Right kidney (tissue), 1 donor: ENCODE data around the gene GALNS.

Source experiments
- DNase-seq: peaks from one replicate; pipeline ENCODE4 v3.0.0-alpha.2; 2016

The GALNS gene

DNA sequence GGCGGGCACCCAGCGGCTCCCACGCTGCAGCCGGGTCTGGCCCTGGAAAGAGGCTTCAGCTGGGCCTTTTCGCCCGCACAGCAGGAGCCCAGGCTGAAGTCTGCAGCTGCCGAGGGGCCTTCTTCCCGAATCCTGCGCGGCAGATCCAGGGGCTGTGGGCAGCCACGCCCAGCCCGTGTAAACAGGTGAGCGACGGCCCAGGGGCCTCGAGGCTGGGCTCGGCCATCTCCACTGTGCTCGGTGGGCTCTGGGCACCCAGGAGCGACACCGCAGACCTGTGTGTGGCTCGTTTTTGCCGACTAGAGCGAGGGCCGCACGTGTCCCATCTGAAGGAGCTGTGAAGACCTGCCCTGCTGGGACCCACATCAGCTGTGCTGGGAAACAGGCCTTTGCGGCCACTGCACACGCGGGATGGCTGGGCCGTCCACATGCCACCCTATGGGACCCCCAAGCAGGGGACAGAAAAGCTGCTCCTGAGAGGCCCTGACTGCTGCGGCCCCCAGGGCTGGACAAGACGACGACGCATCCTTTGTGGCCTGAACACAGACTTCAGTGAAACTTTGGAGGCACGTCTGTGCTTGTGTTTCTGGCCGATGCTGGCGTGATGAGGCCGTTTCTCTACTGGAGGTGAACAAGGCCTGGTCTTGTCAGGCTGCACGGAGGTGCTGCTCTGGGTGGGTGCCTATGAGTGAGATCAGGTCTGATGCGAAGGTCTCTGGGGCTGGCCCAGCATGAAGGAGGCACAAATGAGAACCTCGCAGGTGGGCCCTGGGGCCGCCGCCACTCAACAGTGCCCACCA is 39.8 kb downstream of the GALNS start:
- DNase-seq = no peak

DNA sequence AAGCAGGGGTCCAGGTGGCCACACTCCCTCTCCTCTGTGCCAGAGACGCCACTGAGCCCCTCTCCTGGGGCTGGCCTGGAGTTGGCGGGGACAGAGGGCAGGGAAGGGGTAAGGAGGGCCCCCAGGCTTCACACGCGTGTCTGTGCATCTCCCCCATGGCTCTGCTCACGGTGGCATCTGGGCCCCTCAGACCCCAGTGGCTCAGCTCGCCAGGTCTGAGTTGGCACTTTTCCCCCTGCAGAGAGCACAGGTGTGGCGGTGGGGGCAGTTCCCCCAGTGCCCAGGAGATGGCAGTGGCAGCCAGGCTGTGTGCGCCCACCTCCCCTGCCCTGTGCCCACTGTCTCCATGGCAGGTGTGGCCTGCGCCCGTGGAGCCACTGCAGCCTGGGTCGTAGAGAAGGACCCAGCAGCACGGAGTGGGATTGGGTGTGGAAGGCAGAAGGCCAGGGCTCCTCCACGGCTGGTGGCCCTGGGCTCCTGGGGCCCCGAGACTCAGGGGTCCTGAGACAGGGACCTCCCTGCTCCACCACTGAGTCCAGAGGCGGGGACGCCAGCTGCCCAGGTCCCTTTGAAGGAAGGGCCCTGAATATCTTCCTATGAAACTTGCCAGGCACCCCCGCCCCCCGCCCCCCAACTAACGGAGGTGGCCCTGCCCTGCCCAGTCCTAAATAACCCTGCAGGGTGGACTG is 40.7 kb downstream of the GALNS start:
- DNase-seq = peak; percentile 43

DNA sequence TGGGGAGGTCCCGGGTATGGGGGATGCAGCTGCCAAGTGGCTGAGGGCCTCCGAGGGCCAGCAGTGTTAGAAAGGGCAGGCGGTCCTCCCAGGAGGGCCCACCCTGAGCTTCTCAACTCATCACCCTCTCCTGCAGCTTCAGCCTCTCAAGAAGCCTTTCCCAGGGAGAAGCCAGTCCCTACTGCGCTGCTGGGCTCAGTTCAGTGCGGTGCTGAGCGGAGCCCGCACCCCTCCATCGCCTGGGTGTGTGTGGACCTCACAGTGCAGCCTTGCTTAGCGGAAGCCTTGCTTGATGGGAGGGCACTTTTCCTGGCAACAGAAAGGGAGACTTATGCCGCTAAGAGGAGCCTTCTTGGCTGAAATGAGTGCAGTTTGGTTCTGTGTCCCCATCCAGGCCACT is 41.5 kb downstream of the GALNS start:
- DNase-seq = no peak

DNA sequence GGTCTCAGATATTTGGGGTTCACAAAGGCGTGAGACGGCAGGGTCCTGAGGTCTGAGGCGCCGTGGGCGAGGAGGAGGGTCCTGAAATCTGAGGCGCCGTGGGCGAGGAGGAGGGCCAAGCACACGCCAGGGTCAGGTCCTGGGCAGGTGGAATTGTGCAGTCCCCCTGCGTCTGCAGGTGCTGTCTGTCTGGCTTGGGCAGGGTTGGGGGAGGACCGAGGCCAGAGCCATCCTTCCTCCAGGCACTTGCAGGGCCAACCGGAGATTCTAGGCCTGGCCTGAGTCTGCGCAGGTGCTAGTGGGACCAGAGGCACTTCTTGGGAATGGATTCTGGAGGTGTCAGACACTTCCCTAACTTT is 42.6 kb downstream of the GALNS start:
- DNase-seq = no peak

DNA sequence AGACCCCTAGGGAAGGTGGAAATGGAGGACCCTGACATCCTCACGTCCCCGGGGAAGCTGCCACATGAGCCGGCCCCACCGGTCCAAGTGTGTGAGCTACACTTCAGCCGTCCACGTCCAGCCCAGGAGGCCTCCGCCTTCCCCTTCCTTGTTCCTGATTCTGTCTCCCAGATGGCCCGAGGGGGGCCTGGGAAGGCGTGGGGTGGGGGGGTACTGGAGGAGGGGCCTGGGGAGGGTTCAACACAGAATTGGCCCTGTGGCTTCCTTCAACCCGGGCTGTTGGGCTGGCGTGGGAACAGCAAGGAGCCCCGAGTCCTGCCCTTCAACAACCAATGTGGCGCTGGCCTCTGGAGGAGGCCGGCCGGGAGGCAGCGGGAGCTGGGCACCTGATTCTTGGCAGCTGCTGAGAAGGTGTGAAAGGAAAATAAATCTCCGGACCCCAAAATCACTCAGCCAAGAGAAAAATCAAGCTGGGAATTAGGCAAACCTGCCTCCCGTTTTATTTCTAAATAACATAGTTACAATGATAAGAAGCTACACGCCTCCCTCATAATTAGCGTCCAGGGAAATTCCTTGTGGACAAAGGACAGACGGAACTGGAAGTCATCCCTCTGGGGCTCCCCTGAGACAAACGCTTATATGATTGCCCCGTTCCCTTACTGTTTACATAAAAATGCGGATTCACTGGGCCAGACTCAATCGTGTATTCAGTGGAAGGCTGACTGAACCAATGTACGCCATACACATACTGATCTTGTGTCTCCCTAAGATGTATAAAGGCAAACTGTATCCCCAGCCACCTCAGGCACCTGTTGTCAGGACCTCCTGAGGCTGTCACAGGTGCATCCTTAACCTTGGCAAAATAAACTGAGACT is 43.2 kb downstream of the GALNS start:
- no peak for DNase-seq

DNA sequence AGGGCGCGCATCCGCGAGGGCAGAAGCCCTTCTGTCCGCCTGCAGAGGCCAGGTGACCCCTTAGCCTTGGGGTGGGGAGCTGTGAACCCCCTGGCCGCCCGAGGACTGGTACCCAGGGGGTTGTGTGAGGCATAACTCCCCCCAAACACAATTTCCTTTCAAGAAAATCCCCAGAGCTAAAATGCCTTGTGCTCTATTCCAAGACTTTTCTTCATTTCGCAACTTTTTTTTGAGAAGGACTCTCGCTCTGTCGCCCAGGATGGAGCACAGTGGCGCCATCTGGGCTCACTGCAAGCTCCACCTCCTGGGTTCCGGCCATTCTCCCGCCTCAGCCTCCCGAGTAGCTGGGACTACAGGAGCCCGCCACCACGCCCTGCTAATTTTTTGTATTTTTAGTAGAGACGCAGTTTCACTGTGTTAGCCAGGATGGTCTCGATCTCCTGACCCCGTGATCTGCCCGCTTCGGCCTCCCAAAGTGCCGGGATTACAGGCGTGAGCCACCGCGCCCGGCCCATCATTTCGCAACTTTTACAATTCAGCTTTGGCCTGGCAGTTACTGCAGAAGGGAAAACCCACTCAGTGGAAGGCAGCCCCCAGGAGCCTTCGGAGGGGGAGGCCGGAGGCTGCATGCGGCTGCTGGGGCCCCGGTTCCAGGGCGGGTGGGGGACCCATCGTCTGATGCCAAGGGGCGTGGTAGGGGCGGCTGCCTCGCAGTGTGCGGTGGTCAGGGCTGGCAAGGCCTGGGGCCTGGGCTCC is 44.1 kb downstream of the GALNS start:
- DNase-seq = no peak

DNA sequence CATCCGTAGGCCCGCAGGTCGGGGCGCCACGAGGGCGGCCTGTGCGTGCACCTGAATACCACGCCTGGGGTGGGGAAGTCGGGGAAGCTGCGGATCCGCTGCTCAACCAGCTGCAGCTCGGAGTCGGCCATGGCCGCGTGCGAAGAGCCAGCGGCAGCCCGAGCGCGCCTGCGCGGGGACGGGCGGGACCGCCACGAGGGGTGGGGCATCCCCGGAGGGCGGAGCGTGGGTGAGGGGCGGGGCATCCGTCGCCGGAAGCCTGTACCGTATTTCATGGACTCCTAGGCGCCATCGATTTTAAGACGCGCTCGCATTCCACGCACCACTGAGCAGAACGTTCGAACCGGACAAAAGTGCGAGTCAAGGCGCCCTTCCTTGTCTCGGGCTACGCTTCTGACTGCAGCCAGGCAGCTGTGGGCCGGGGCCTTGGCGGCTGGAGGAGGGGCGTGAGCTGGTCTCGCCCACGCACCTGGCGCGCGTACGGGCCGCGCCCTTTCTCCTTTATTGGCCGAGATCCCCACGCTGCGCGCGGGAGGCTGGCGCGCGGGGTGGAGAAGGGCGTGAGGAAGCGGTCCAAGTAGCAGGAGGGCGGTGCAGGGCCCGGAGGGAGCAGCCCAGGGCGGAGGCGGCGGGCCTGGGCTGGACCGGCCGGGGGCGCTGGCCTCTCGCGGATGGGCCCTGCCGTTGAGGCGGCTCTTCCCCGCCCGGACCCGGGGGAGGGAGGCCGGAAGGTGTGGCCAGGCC is 44.8 kb downstream of the GALNS start, which contains the start of gene APRT:
APRT (minus strand) TSS at position 160 of the 744 bp plus-strand sequence; CDS start at position 131, 29 bp downstream.
- peak; percentile 89 for DNase-seq

DNA sequence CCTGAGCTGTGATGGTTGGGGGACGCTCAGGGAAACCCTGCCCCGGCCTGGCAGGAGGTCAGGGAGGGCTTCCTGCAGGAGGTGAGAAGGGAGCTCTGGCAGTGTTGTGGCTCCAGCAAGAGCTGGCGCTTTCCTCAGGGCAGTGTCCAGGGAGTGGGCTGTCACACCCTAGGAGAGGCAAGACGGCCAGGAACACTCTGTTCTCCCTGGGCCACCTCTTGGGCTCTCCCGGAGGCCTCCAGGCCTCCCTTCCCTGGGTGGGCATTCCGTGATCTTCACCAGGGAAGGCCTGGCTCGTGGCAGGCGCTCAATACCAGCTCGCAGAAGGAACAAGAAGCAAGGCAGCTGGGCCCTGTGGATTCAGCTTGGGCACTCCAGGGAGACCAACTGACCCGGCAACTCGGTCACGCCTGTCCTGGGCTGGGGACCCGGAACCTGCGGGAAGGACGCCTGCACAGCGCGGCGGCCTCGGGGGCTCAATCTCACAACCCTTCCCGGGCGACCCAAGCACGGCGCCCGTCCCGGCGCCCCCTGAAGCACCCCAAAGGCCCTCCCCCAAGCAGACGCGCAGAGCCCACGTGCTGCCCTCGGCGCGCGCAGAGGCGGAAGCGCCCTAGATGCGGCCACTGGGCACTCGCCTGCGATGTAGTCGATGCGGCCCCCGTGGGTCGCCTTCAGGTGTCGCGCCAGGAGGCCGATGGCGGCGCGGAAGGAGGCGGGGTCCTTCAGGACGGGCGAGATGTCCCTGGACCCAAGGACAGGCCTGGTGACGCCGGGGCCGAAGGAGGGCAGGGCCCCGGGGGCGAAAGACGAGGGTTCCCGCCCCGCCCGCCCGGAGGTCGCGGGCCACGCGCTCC is 45.6 kb downstream of the GALNS start:
- DNase-seq = peak; percentile 91

DNA sequence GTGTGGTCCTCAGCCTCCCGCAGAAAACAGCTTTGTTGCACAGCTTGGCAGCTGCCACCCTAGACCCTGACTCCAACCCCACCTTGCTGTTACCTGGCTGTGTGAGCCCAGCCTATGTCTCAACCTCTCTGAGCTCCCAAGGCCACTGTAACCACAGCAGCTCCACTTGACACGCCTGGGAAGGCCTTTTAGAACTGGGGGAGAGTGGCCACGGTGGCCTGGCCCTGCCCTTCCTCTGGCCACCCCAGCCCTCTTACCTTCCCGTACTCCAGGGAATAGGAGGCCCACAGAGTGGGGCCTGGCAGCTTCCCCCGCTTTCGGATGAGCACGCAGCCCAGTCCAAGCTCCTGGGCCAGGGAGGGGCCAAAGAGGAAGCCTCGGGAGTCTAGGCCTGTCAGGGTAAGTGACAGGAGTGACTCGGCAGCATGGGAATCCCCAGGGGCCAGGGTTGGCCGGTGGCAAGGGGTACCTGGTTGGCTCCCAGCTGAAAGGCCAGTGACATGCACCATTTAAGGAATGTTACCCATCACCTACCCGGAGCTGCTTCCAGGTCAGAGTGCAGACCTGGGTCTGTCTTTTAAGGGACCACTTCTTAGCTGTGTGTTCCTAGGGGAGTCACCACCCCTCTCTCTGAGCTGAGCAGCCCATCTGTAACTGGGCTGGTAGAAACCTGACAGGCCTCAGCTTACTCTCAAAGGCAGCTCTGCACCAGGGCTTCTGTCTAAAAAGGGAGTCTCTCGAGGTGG is 46.4 kb downstream of the GALNS start:
- DNase-seq = no peak

DNA sequence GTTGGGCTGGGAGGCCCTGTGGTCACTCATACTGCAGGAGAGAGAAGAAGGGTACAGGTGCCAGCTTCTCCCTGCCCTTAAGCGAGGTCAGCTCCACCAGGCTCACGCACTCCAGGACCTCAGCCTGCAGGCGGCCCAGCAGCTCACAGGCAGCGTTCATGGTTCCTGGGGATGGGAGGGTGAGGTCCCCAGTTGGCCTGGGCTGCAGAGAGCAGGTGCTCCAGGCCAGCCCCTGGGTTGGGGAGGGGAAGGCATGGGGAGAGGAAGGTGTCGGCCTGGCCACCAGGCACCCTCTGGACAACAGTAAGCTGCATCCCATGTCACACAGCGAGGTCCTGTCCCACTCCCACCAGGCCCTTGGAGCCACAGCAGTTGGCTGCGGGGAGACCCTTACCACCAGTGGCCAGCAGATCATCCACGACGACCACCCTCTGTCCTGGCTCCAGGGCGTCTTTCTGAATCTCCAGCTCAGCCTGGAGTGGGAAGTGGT is 47.0 kb downstream of the GALNS start:
- DNase-seq = no peak

DNA sequence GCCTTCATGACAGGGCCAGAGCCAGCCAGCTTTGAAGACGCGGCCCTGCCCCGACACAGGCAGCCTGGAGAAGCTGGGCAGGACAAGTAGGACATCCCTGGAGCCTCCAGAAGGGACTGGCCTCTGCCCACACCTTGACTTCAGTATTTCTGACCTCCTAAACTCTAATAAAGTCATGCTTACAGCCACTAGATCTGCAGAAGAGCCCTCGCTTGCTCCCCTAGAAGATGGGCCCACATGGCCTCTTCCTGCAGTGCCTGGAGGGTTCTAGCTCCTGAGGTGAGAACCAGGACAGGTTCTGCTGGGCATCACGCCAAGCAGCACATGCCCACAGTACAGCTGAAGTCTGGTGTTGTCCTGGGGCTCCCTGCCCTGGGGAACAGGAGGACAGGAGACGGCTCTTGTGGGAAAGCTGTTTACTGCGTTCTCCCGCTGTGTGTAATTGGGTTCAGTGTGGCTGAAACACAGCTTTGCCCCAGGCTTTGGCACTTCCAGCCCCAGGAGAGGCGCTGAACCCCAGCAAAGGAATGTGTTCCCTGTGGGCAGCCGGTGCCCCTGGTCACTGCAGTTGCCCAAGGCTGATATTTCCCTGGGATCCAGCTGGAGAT is 47.6 kb downstream of the GALNS start:
- DNase-seq = no peak

DNA sequence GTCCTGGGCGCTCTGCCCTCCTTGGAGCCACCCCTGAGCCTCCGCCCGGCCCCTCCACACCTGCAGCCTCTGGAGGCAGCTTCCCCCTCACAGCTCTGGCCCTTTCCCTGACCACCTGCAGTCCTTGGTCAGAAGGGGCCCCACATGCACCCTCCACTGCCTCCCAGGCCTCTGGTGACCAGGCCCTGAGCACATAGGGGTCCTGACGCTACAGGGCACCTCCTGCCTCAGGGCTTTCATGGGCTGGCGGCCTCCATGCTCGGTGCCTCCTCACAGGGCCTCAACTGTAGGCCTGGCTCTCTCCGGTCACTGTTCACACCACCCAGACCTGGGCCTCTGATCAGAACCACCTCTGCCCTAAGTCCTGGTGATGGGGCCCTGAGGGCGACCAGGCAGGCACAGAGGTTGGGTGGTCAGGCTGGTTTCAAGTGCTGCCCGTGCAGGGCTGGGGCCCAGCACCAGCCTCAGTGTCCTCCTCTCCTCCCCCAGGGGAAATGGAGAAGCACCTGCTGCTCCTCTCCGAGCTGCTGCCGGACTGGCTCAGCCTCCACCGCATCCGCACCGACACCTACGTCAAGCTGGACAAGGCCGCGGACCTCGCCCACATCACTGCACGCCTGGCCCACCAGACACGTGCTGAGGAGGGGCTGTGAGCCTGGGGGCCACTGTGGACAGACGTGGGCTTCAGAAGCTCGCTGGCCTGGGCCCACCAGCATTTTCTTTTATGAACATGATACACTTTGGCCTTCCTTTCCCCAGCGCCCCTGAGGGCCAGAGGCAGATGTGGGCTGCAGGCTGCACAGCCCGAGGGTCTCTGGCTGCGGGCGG is 48.9 kb downstream of the GALNS start:
- no peak for DNase-seq

DNA sequence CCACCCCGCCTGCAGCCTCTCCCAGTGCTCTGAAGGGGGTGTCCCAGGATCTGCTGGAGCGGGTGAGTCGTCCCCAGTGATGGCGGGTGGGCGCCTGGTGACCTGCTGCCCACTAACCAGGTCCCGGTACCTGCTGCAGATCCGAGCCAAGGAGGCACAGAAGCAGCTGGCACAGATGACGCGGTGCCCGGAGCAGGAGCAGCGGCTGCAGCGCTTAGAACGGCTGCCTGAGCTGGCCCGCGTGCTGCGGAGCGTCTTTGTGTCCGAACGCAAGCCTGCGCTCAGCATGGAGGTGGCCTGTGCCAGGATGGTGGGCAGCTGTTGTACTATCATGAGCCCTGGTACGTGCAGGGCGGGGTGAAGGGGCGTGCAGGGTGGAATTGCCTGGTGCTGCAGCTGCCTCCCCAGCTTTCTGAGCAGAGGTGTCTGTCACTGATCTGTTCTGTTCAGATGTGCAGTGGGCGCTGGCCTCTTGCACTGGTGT is 49.6 kb downstream of the GALNS start:
- DNase-seq = no peak

DNA sequence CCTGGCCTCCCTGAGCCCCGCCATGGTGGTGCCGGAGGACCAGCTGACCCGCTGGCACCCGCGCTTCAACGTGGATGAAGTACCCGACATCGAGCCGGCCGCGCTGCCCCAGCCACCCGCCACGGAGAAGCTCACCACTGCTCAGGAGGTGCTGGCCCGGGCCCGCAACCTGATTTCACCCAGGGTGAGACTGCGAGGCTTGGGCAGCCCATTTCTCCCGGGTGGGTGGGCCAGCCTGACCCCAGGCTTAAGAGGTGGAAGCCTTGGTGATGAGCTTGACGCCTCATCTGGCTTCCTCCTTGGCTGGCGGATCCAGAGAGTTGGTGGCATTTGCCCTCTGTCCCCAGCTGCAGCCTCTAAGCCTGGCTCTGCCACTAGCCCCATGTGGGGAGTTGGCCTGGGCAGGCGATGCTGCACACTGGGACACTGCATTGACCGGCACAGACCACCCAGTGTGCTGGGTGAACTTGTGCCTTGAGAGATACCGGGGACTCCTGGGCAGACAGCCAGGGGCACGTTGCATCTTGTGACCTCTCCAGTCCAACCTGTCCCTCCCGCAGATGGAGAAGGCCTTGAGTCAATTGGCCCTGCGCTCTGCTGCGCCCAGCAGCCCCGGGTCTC is 50.1 kb downstream of the GALNS start:
- DNase-seq = no peak

DNA sequence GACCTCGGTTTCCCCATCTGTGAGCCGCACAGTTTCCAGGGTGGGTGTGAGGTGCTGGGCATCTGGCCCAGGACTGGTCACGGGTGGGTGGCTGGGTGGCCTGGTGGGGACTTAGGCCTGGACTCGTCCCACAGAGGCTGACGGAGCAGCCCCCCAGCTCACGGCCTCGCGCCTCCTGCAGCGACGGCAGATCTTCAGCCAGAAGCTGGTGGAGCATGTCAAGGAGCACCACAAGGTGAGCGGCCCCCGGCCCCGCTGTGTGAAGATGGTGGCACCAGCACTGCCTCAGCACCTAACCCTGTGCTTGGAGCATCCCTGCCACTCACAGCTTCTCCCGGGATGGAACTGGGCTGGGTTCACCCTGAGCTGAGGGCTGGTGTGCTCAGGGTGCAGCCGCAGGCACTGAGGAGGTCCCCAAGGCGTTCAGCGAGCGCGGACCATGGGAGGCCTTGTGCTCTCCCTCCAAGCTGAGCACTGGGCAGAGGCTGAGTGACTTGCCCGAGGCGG is 50.8 kb downstream of the GALNS start:
- DNase-seq = no peak

DNA sequence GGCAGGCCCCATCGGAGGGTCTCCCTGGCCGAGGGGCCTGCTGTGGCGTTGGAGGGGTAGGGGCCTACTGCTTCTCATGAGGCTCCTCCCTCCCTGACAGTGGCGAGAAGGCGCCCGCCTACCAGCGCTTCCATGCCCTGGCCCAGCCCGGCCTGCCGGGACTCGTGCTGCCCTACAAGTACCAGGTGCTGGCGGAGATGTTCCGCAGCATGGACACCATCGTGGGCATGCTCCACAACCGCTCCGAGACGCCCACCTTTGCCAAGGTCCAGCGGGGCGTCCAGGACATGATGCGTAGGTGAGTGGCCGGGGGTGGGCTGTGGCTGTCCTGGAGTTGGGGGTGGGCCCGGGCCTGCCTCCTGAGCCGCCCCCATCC is 51.4 kb downstream of the GALNS start:
- no peak for DNase-seq
